A549 (cell line): ENCODE measurements around the gene EFHC2. TPM values are rescaled to one million over a fixed set of nuclear protein-coding genes. Genes with fewer than 3 reads are reported as not detected.

ENCODE experiments used
- ATAC-seq, 2 experiments: fragments of 200-7000 bp in 1 of 2; fragments of >200 bp in 1 of 2; cut with Nextera tagmentation in 1 of 2; cut with Tn5 transposase in 1 of 2; 3 replicates each; pipeline versions ENCODE4 v1.8.0 to v1.9.1; 2018 to 2020; ENCODE audit warnings: mild to moderate bottlenecking in 1 of 2, moderate library complexity in 1 of 2
- CTCF ChIA-PET: fragments of 300-600 bp; sonication (Branson Sonifier 250); formaldehyde crosslinking; extraction: SDS; loops from one replicate; lab custom pipeline; 2021; ENCODE audit warnings: antibody characterized with exemption, inconsistent platforms; lab: Yijun Ruan, JAX
- POLR2A ChIA-PET: fragments of 350-600 bp; formaldehyde crosslinking; extraction: SDS; loops from one replicate; lab custom pipeline; 2021; ENCODE audit warnings: antibody characterized with exemption, inconsistent platforms; lab: Yijun Ruan, JAX
- DNase-seq, 2 experiments: peaks; one replicate each; pipeline versions ENCODE4 v3.0.0 to v3.0.0-alpha.2; 2011 to 2016; ENCODE audit warnings: low read depth in 1 of 2, low spot score in 1 of 2
- FAIRE-seq: peaks from 2 replicates; lab custom pipeline; 2011; peaks lifted over from hg19 to GRCh38; lab: Jason Lieb, UNC
- H3K27ac ChIP-seq, 2 experiments: fragments of >200 bp; sonication (Bioruptor Twin); formaldehyde crosslinking; 3 replicates each; pipeline ENCODE4 v1.5.1; 2016 to 2017
- H3K4me1 ChIP-seq: fragments of >200 bp; sonication (Bioruptor Twin); formaldehyde crosslinking; 3 replicates; pipeline ENCODE4 v1.6.1; 2016
- H3K4me2 ChIP-seq: fragments of >200 bp; sonication (Bioruptor Twin); formaldehyde crosslinking; 3 replicates; pipeline ENCODE4 v1.6.1; 2016
- H3K4me3 ChIP-seq: fragments of >200 bp; sonication (Bioruptor Twin); formaldehyde crosslinking; 3 replicates; pipeline ENCODE4 v1.5.1; 2016
- H3K9me3 ChIP-seq: fragments of >200 bp; sonication (Bioruptor Twin); formaldehyde crosslinking; 3 replicates; pipeline ENCODE4 v1.6.1; 2016
- CBX8 ChIP-seq: fragments of 200-600 bp; sonication (generic); IDR thresholded peaks from 2 replicates; pipeline ENCODE4 v1.6.1; 2016
- CHD4 ChIP-seq: fragments of 200-600 bp; sonication (generic); IDR thresholded peaks from 2 replicates; pipeline ENCODE4 v1.6.1; 2016; ENCODE audit warnings: antibody characterized with exemption, mild to moderate bottlenecking, borderline replicate concordance
- EP300 ChIP-seq, 2 experiments: fragments of >200 bp; sonication (Bioruptor Twin); formaldehyde crosslinking; IDR thresholded peaks; 2 replicates in 1 of 2; 3 replicates in 1 of 2; pipeline ENCODE4 v1.6.1; 2016 to 2017
- ESRRA ChIP-seq: fragments of 150-350 bp; IDR thresholded peaks from 2 replicates; pipeline ENCODE4 v1.6.1; 2014; ENCODE audit warnings: mild to moderate bottlenecking, low read length, borderline replicate concordance
- FOXS1 ChIP-seq: fragments of 250-450 bp; sonication (Bioruptor Pico); IDR thresholded peaks from 2 replicates; pipeline ENCODE4 v1.5.0; 2020; ENCODE audit warnings: mild to moderate bottlenecking, moderate library complexity
- GATA3 ChIP-seq: IDR thresholded peaks from 2 replicates; pipeline ENCODE4 v1.6.1; 2012; ENCODE audit warnings: borderline replicate concordance
- HDAC2 ChIP-seq: fragments of 200-600 bp; sonication (generic); IDR thresholded peaks from 2 replicates; pipeline ENCODE4 v1.6.1; 2016
- HEYL ChIP-seq: fragments of 250-450 bp; sonication (Bioruptor Pico); IDR thresholded peaks from 2 replicates; pipeline ENCODE4 v1.8.0; 2021; ENCODE audit warnings: mild to moderate bottlenecking, moderate library complexity
- KDM1A ChIP-seq: fragments of 200-600 bp; sonication (generic); IDR thresholded peaks from 2 replicates; pipeline ENCODE4 v1.6.1; 2016; ENCODE audit warnings: low read depth, mild to moderate bottlenecking
- MAFK ChIP-seq: fragments of 450-650 bp; IDR thresholded peaks from 2 replicates; pipeline ENCODE4 v1.6.1; 2014; ENCODE audit not compliant: partially characterized antibody
- NFE2L2 ChIP-seq: fragments of 150-350 bp; conservative IDR thresholded peaks from 2 replicates; pipeline ENCODE4 v1.6.1; 2014; ENCODE audit warnings: low read length
- NPAS2 ChIP-seq: fragments of 250-450 bp; sonication (Bioruptor Pico); IDR thresholded peaks from 2 replicates; pipeline ENCODE4 v1.8.0; 2022; ENCODE audit warnings: mild to moderate bottlenecking, moderate library complexity, borderline replicate concordance
- PHF8 ChIP-seq: fragments of 200-600 bp; sonication (generic); IDR thresholded peaks from 2 replicates; pipeline ENCODE4 v1.6.1; 2016; ENCODE audit warnings: low read depth, mild to moderate bottlenecking, antibody characterized with exemption, moderate library complexity, borderline replicate concordance
- POLR2AphosphoS2 ChIP-seq: conservative IDR thresholded peaks from 2 replicates; pipeline ENCODE4 v1.6.1; 2012; ENCODE audit warnings: low read length, improper control_type of control experiment, inconsistent platforms
- RARB ChIP-seq: fragments of 250-450 bp; sonication (Bioruptor Pico); IDR thresholded peaks from 2 replicates; pipeline ENCODE4 v1.8.0; 2021; ENCODE audit warnings: mild to moderate bottlenecking, moderate library complexity
- RCOR1 ChIP-seq: fragments of 150-350 bp; IDR thresholded peaks from 2 replicates; pipeline ENCODE4 v1.6.1; 2014; ENCODE audit warnings: antibody characterized with exemption, low read length, low read depth
- ZC3H11A ChIP-seq: fragments of 450-650 bp; IDR thresholded peaks from 2 replicates; pipeline ENCODE4 v1.6.1; 2014; ENCODE audit warnings: antibody characterized with exemption, mild to moderate bottlenecking
- ZFP36 ChIP-seq: fragments of 450-650 bp; IDR thresholded peaks from 2 replicates; pipeline ENCODE4 v1.6.1; 2014; ENCODE audit warnings: borderline replicate concordance; ENCODE audit not compliant: partially characterized antibody
- WGBS: methylation state at CpG from one replicate; pipeline ENCODE4 v1.1.6; 2017; ENCODE audit errors: missing lambda C conversion rate; 5-methylcytosine and 5-hydroxymethylcytosine counted together
- polyA plus RNA-seq, 4 experiments: library from polyadenylated mRNA; depleted of rRNA in 3 of 4; stranded (reverse); fragments of >200 nt; fragmentation: RNase III in 1 of 4; extraction: RNeasy Plus Mini Kit Qiagen cat#74134 plus additional on column Dnase treatment in 1 of 4; gene quantifications; 2 replicates in 3 of 4; 3 replicates in 1 of 4; pipeline ENCODE4 v1.2.3, GENCODE V29; 2011 to 2017
- TF ChIP-seq, protein P1 (sequence below): fragments of >200 bp; sonication (Bioruptor Twin); formaldehyde crosslinking; IDR thresholded peaks from 2 replicates; pipeline ENCODE4 v1.6.1; 2016
- TF ChIP-seq, protein P2 (sequence below): fragments of 250-450 bp; sonication (Bioruptor Pico); IDR thresholded peaks from 2 replicates; pipeline ENCODE4 v1.5.0; 2021; ENCODE audit warnings: mild to moderate bottlenecking, moderate library complexity, borderline replicate concordance
- TF ChIP-seq, protein P3 (sequence below): IDR thresholded peaks from 2 replicates; pipeline ENCODE4 v1.6.1; 2012
- TF ChIP-seq, protein P4 (sequence below): fragments of >200 bp; sonication (Bioruptor Twin); formaldehyde crosslinking; IDR thresholded peaks from 3 replicates; pipeline ENCODE4 v1.6.1; 2016
- TF ChIP-seq, protein P5 (sequence below): IDR thresholded peaks from 2 replicates; pipeline ENCODE4 v1.6.1; 2012; ENCODE audit warnings: low read depth, borderline replicate concordance

The EFHC2 gene
- polyA plus RNA-seq, 2 of the 4 experiments (the other 2 are of a cell fraction): 0.48 to 0.80 TPM

DNA sequence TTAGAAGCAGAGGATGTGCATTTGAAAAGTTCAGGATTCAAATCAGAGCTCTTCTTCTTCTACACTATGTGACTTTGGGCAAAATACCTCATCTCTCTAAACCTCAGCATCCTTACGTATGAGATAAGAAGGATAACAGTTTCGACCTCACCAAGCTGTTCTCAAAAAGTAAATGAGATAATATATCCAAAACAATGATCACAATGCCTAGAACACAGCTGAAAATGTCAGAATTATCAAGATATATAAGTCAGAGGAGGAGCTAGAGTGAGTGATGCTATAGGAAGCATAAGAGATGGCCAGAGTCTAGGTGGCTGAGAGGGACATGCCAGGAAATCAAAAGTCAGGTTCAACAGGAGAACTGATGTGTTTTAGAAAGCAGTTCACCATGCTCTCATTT is 168.0 kb downstream of the EFHC2 start:
- no peak for ATAC-seq

DNA sequence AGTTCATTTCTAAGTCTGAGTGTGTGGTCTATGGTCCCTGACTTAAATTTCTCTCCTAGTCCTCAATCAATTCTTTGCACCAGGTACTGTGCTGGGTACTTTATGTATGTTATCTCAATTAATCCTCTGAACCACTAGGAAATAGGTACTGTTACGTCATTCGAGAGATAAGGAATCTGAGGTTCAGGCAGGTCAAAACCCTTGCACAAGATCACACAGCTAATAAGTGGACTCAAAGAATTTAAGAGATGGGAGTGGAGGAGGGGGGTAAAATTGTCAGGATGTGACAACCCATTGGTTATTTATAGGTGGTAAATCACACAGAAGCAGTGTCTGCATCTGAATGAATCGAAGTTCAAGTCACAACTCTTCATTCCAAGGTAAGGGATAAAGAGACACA is 169.4 kb downstream of the EFHC2 start:
- TF ChIP-seq MAFK: no peak
- TF ChIP-seq KDM1A: no peak
- TF ChIP-seq GATA3: no peak
- no peak for TF ChIP-seq ZFP36
- Histone ChIP-seq H3K4me2 (no peak overlapping the region), H3K4me1 (no peaks in the 10 kb centered on the region), H3K27ac (no peak overlapping the region), H3K4me3 (no peak overlapping the region), H3K9me3 (no peaks in the 10 kb centered on the region)
- WGBS: 56% methylated on average over 3 of the region's 3 CpGs
- CTCF ChIA-PET: no interaction called here
- POLR2A ChIA-PET: no interaction called here
- FAIRE-seq (no peak), DNase-seq (no peak), ATAC-seq (no peak)

More for the DNA sequence above, 168.0 kb downstream of the EFHC2 start:
- Histone ChIP-seq H3K4me3 (no peak overlapping the region), H3K4me1 (no peaks in the 10 kb centered on the region), H3K9me3 (no peaks in the 10 kb centered on the region), H3K27ac (no peak overlapping the region), H3K4me2 (no peak overlapping the region)
- ChIA-PET CTCF (interaction anchor here (0.6 to 1.0 kb wide), 2 partner anchors 8 to 357 kb away, joined by 3 read pairs; no protein-coding TSS in a partner anchor), POLR2A (no interaction called here)
- DNase-seq: no peak
- TF ChIP-seq KDM1A: no peak
- no peak for TF ChIP-seq FOXS1 (CRISPR knock-in tag)
- no peak for TF ChIP-seq CHD4
- no peak for TF ChIP-seq RCOR1
- TF ChIP-seq, protein P1, sequence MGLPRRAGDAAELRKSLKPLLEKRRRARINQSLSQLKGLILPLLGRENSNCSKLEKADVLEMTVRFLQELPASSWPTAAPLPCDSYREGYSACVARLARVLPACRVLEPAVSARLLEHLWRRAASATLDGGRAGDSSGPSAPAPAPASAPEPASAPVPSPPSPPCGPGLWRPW: no peak
- no peak for TF ChIP-seq POLR2AphosphoS2
- TF ChIP-seq HEYL (CRISPR knock-in tag): no peak
- TF ChIP-seq, protein P2, sequence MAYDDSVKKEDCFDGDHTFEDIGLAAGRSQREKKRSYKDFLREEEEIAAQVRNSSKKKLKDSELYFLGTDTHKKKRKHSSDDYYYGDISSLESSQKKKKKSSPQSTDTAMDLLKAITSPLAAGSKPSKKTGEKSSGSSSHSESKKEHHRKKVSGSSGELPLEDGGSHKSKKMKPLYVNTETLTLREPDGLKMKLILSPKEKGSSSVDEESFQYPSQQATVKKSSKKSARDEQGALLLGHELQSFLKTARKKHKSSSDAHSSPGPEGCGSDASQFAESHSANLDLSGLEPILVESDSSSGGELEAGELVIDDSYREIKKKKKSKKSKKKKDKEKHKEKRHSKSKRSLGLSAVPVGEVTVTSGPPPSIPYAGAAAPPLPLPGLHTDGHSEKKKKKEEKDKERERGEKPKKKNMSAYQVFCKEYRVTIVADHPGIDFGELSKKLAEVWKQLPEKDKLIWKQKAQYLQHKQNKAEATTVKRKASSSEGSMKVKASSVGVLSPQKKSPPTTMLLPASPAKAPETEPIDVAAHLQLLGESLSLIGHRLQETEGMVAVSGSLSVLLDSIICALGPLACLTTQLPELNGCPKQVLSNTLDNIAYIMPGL (CRISPR knock-in tag): no peak
- TF ChIP-seq, protein P3, sequence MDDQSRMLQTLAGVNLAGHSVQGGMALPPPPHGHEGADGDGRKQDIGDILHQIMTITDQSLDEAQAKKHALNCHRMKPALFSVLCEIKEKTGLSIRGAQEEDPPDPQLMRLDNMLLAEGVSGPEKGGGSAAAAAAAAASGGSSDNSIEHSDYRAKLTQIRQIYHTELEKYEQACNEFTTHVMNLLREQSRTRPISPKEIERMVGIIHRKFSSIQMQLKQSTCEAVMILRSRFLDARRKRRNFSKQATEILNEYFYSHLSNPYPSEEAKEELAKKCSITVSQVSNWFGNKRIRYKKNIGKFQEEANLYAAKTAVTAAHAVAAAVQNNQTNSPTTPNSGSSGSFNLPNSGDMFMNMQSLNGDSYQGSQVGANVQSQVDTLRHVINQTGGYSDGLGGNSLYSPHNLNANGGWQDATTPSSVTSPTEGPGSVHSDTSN: no peak
- TF ChIP-seq CBX8: no peak
- TF ChIP-seq HDAC2: no peak
- TF ChIP-seq ZC3H11A: no peak
- no peak for TF ChIP-seq NFE2L2
- TF ChIP-seq NPAS2 (CRISPR knock-in tag): no peak
- TF ChIP-seq EP300 (IDR thresholded peaks at IDR 0.05): no peak
- TF ChIP-seq, protein P4, sequence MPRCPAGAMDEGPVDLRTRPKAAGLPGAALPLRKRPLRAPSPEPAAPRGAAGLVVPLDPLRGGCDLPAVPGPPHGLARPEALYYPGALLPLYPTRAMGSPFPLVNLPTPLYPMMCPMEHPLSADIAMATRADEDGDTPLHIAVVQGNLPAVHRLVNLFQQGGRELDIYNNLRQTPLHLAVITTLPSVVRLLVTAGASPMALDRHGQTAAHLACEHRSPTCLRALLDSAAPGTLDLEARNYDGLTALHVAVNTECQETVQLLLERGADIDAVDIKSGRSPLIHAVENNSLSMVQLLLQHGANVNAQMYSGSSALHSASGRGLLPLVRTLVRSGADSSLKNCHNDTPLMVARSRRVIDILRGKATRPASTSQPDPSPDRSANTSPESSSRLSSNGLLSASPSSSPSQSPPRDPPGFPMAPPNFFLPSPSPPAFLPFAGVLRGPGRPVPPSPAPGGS: no peak
- no peak for FAIRE-seq
- 13% methylated on average over 2 of the region's 2 CpGs for WGBS

DNA sequence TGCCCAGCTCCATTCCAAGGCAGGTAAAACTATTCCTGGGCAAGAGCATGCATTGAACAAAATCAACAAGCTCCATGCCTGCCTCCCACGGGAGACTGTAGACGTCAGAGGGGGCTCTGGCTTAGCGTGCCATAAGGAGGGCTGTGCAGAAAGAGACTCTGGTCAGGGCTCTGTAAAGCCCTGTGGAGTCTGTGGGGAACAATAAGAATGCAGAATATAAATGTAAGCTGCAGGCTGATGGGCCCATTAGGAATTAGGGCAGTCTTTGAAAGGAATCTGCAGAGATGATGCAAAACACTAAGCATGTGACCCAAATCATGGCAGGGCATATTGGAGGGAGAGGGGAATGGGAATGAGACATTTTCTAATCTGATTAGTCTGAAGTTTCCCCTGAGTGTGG is 170.3 kb downstream of the EFHC2 start:
- H3K27ac ChIP-seq: no peak overlapping the region
- FAIRE-seq: no peak
- 28% methylated on average over 2 of the region's 3 CpGs for WGBS
- no peak for DNase-seq
- CTCF ChIA-PET: no interaction called here
- no peaks in the 10 kb centered on the region for H3K4me1 ChIP-seq
- H3K9me3 ChIP-seq: no peaks in the 10 kb centered on the region
- no peak for ATAC-seq
- TF ChIP-seq ESRRA (no peak), PHF8 (no peak), RARB (CRISPR knock-in tag) (no peak)
- TF ChIP-seq, protein P5, sequence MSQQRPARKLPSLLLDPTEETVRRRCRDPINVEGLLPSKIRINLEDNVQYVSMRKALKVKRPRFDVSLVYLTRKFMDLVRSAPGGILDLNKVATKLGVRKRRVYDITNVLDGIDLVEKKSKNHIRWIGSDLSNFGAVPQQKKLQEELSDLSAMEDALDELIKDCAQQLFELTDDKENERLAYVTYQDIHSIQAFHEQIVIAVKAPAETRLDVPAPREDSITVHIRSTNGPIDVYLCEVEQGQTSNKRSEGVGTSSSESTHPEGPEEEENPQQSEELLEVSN: no peak
- no peak overlapping the region for H3K4me2 ChIP-seq
- no peak overlapping the region for H3K4me3 ChIP-seq
- POLR2A ChIA-PET: no interaction called here
